ENCODE data around the gene RIC1. TPM values are rescaled to one million over a fixed set of nuclear protein-coding genes. Genes with fewer than 3 reads are reported as not detected.
A peak's percentile ranks its signal among the peaks of the same experiment; 100 is the strongest.

RIC1 gene
- polyA plus RNA-seq, 1 of the 3 experiments (the other 2 are of a cell fraction) = 21.9 TPM

GRCh38 chr9:5815461-5815860 is 186.6 kb downstream of the RIC1 start:
- H2AFZ ChIP-seq (ENCODE audit: low read depth) = no peak overlapping the region
- CTCF ChIA-PET = no interaction called here
- no peak overlapping the region for H3K27ac ChIP-seq (ENCODE audit: low read depth in 2 of 2, low read length in 1 of 2)
- no peaks in the 10 kb centered on the region for H3K79me2 ChIP-seq (ENCODE audit: insufficient read depth)
- POLR2A ChIA-PET = no interaction called here
- H3K9me3 ChIP-seq = no peaks in the 10 kb centered on the region
- H3K4me3 ChIP-seq (ENCODE audit: low read depth in 2 of 2, low read length in 1 of 2) = no peak overlapping the region
- H3K4me2 ChIP-seq = no peak overlapping the region
- no peaks in the 10 kb centered on the region for H4K20me1 ChIP-seq (ENCODE audit: insufficient read depth)
- no peak for DNase-seq
- H3K36me3 ChIP-seq (replicated peaks in 1 of 2; ENCODE audit: control insufficient read depth in 1 of 2, insufficient read depth in 2 of 2, low read length in 1 of 2) = peaks cover 2 to 9% of the 10 kb centered on the region in 2 experiments
- no peaks in the 10 kb centered on the region for H3K9me2 ChIP-seq
- no peaks in the 10 kb centered on the region for H3K27me3 ChIP-seq (ENCODE audit: insufficient read depth)
- peaks cover 16% of the 10 kb centered on the region for H3F3A ChIP-seq (replicated peaks; ENCODE audit: insufficient read depth)
- TF ChIP-seq GATA2 (CRISPR knock-in tag; IDR thresholded peaks at IDR 0.05) (no peak), RCOR1 (IDR thresholded peaks at IDR 0.05; ENCODE audit: low read length) (no peak), TAF1 (IDR thresholded peaks at IDR 0.05; ENCODE audit: borderline replicate concordance, low read depth, low read length) (no peak), TCF12 (IDR thresholded peaks at IDR 0.05) (no peak), POLR2AphosphoS5 (IDR thresholded peaks at IDR 0.05; ENCODE audit: low read depth, low read length) (no peak), GABPA (IDR thresholded peaks at IDR 0.05; ENCODE audit: low read depth) (no peak), JUND (IDR thresholded peaks at IDR 0.05) (no peak), RFX5 (IDR thresholded peaks at IDR 0.05; ENCODE audit: low read length) (no peak), CHD2 (IDR thresholded peaks at IDR 0.05; ENCODE audit: low read length, partially characterized antibody) (no peak), REST (IDR thresholded peaks at IDR 0.05; ENCODE audit: low read depth, low read length) (no peak), RXRA (IDR thresholded peaks at IDR 0.05; ENCODE audit: borderline replicate concordance, low read depth) (no peak)
- H3K4me1 ChIP-seq (ENCODE audit: control insufficient read depth in 1 of 2, insufficient read depth in 2 of 2, low read depth in 1 of 2, low read length in 1 of 2) = peaks cover 0 to 5% of the 10 kb centered on the region in 2 experiments; a peak in 1 of 4 replicates
- no peak overlapping the region for H3K9ac ChIP-seq
- WGBS (ENCODE audit: low lambda C conversion rate) = 43% methylated on average over 1 of the region's 1 CpG

GRCh38 chr9:5817862-5818261 is 189.0 kb downstream of the RIC1 start:
- H3K4me1 ChIP-seq (ENCODE audit: control insufficient read depth in 1 of 2, insufficient read depth in 2 of 2, low read depth in 1 of 2, low read length in 1 of 2) = peaks cover 0 to 5% of the 10 kb centered on the region in 2 experiments; a peak in 1 of 4 replicates
- H2AFZ ChIP-seq (ENCODE audit: low read depth) = no peak overlapping the region
- H3K79me2 ChIP-seq (ENCODE audit: insufficient read depth) = no peaks in the 10 kb centered on the region
- POLR2A ChIA-PET = no interaction called here
- TF ChIP-seq EP300 (IDR thresholded peaks at IDR 0.05; ENCODE audit: borderline replicate concordance in 1 of 2, low read depth in 1 of 2, low read length in 1 of 2) = peak in 1 of 2 experiments; percentile 61; a peak in 1 of 4 replicates
- TF ChIP-seq YY1 (IDR thresholded peaks at IDR 0.05; ENCODE audit: low read depth) = no peak
- TF ChIP-seq TEAD4 (IDR thresholded peaks at IDR 0.05; ENCODE audit: borderline replicate concordance, insufficient read depth) = peak; percentile 79
- peak; percentile 84; the same call in 1 of the 2 replicates for TF ChIP-seq FOSL2 (IDR thresholded peaks at IDR 0.05; ENCODE audit: borderline replicate concordance, low read depth)
- peak; percentile 55 for TF ChIP-seq TCF12 (IDR thresholded peaks at IDR 0.05)
- TF ChIP-seq JUND (IDR thresholded peaks at IDR 0.05) = peak; percentile 79
- H3K4me3 ChIP-seq (ENCODE audit: low read depth in 2 of 2, low read length in 1 of 2) = no peak overlapping the region
- H3K27me3 ChIP-seq (ENCODE audit: insufficient read depth) = no peaks in the 10 kb centered on the region
- no peaks in the 10 kb centered on the region for H3K9me2 ChIP-seq
- no peak for DNase-seq
- H3K27ac ChIP-seq (ENCODE audit: low read depth in 2 of 2, low read length in 1 of 2) = peak overlapping the region in 1 of 2 experiments; percentile 49; a peak in 2 of 4 replicates
- 61% methylated on average over 3 of the region's 3 CpGs for WGBS (ENCODE audit: low lambda C conversion rate)
- no peaks in the 10 kb centered on the region for H3K9me3 ChIP-seq
- H3K9ac ChIP-seq = no peak overlapping the region
- H3K36me3 ChIP-seq (replicated peaks in 1 of 2; ENCODE audit: control insufficient read depth in 1 of 2, insufficient read depth in 2 of 2, low read length in 1 of 2) = peaks cover 0 to 10% of the 10 kb centered on the region in 2 experiments
- H3K4me2 ChIP-seq = no peak overlapping the region; the same call in 1 of the 2 replicates
- CTCF ChIA-PET = interaction anchor here (1.8 to 2.4 kb wide), 2 partner anchors 15 to 19 kb away, joined by 5 to 9 read pairs; partner anchors contain the start of gene ERMP1
- H4K20me1 ChIP-seq (ENCODE audit: insufficient read depth) = no peaks in the 10 kb centered on the region
- H3F3A ChIP-seq (replicated peaks; ENCODE audit: insufficient read depth) = peaks cover 12% of the 10 kb centered on the region

All from SK-N-SH (cell line).